Measurements from ENCODE around the gene SLC49A3.
"Not testable (repeated sequence)": the region's sequence is repeated elsewhere in the genome, so short reads cannot be mapped to it uniquely, and the experiment has no call there.

The SLC49A3 gene

DNA sequence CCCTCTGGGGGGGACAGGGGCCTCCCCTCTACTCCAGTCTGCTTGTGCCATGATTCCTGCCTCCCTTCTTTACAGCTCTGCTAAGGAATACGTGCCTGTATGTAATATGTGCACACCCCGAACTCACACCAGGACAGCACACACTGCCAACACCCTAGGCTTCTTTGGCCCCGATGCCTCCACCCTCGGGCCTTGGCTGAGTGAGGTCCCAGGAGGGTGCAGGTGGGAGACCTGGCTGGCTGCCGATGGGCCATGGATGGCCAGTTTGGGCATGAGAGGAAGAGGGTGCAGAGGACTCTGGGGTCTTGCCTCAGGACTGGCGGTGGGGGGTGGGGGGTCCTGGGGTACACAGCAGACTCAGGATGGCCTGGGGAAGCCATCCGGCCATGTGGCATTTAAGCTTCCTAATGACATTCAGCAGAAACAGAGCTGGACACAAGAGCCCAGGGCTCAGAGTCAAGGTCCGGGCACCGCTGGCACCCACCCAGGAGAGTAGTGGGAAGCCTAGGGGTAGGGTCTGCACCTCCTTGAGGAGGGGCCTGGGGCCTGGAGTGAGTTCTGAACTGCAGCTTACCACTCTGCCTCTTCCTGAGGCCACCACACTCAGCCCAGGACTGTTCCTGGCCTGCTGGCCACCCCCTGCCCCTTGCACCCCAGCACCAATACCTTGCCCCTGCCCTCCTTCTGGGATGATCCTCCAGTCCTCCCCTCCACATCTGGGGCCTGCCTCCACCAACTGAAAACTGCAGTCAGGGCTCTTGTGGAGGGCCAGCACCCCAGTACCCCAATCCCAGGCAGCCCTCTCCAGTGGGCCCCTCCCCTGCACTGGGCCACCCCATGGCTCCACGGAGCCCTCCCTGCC, 14.6 kb upstream of the SLC49A3 start:
- Histone ChIP-seq H3K9me3 (ENCODE audit: control insufficient read depth, low read length) (no peaks in the 10 kb centered on the region), H3K79me2 (peaks cover 13% of the 10 kb centered on the region), H2AFZ (no peak overlapping the region), H3K4me3 (ENCODE audit: low read depth, low read length) (no peak overlapping the region), H3K27ac (no peak overlapping the region), H3K4me1 (no peaks in the 10 kb centered on the region), H3K4me2 (ENCODE audit: low read length) (no peak overlapping the region), H3K27me3 (ENCODE audit: control insufficient read depth, insufficient read depth, low read length) (no peaks in the 10 kb centered on the region), H3K36me3 (ENCODE audit: control insufficient read depth, insufficient read depth, low read length) (no peaks in the 10 kb centered on the region), H3K9ac (no peak overlapping the region)
- TF ChIP-seq, protein P1, sequence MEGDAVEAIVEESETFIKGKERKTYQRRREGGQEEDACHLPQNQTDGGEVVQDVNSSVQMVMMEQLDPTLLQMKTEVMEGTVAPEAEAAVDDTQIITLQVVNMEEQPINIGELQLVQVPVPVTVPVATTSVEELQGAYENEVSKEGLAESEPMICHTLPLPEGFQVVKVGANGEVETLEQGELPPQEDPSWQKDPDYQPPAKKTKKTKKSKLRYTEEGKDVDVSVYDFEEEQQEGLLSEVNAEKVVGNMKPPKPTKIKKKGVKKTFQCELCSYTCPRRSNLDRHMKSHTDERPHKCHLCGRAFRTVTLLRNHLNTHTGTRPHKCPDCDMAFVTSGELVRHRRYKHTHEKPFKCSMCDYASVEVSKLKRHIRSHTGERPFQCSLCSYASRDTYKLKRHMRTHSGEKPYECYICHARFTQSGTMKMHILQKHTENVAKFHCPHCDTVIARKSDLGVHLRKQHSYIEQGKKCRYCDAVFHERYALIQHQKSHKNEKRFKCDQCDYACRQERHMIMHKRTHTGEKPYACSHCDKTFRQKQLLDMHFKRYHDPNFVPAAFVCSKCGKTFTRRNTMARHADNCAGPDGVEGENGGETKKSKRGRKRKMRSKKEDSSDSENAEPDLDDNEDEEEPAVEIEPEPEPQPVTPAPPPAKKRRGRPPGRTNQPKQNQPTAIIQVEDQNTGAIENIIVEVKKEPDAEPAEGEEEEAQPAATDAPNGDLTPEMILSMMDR (IDR thresholded peaks at IDR 0.05), result no peak

DNA sequence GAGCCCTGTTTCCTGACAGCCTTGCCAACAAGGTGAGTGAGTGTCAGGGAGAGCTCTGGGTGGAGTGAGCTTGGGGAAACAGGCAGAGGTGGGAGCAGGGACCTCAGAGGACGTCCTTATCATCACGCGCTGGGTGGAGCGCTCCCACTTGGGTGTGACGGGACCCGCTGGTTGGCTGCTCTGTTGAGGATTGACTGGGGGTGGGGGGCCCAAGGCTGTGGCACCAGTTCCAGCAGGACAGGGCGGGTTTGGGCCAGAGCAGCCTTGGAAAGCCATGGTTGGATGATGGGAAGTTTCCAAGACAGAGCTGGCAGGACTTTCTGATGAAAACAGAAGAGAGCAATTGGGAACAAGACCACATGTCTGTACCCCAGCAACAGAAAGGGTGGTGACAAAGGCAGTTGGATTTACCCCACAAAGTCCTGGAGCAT, 13.7 kb upstream of the SLC49A3 start:
- H3K27me3 ChIP-seq (ENCODE audit: control insufficient read depth, insufficient read depth, low read length), result no peaks in the 10 kb centered on the region
- no peak overlapping the region for H3K27ac ChIP-seq
- peaks cover 8% of the 10 kb centered on the region for H3K79me2 ChIP-seq
- H3K4me3 ChIP-seq (ENCODE audit: low read depth, low read length), result no peak overlapping the region
- TF ChIP-seq, protein P1 (IDR thresholded peaks at IDR 0.05), result no peak
- H3K9me3 ChIP-seq (ENCODE audit: control insufficient read depth, low read length), result no peaks in the 10 kb centered on the region
- no peaks in the 10 kb centered on the region for H3K4me1 ChIP-seq
- H3K36me3 ChIP-seq (ENCODE audit: control insufficient read depth, insufficient read depth, low read length), result no peaks in the 10 kb centered on the region
- H3K9ac ChIP-seq, result no peak overlapping the region
- no peak overlapping the region for H2AFZ ChIP-seq
- no peak overlapping the region for H3K4me2 ChIP-seq (ENCODE audit: low read length)

DNA sequence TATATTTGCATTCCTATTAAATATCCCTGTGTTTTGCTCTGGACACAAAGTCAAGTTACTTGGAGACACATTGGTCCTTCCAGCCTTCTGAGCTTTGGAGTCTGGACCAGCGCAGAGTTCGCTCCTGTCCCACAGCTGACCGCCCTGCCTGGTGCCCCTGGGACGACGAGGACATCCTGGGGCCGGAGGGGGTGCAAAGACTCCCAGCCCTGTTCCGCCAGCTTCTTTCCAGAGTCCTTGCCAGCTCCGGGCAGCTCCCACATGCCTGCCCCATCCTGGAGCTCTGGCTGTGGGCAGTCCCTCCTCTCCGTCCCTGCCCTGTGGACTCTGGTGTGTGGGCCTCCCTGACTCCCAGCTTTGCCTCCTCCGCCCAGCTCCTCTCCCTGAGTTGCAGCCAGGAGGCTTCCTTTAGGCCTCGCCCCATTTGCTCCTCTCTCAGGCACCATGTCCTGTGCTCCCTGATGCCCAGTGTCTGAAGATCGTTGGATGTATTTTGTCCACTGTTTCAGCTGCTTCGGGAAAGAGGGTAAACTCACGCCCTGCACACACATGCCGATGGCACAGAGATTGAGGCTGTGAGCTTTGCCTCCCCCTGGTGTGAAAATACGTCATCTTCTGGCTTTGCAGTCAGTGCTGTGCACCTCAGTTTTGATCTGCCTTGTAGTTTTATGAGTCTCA, 11.8 kb upstream of the SLC49A3 start:
- Histone ChIP-seq H3K27me3 (ENCODE audit: control insufficient read depth, insufficient read depth, low read length) (no peaks in the 10 kb centered on the region), H3K36me3 (ENCODE audit: control insufficient read depth, insufficient read depth, low read length) (no peaks in the 10 kb centered on the region), H2AFZ (no peak overlapping the region), H3K4me2 (ENCODE audit: low read length) (no peak overlapping the region), H3K79me2 (no peaks in the 10 kb centered on the region), H3K9ac (no peak overlapping the region), H3K4me1 (no peaks in the 10 kb centered on the region), H3K9me3 (ENCODE audit: control insufficient read depth, low read length) (no peaks in the 10 kb centered on the region), H3K27ac (no peak overlapping the region), H3K4me3 (ENCODE audit: low read depth, low read length) (no peak overlapping the region)
- TF ChIP-seq, protein P1 (IDR thresholded peaks at IDR 0.05), result no peak

DNA sequence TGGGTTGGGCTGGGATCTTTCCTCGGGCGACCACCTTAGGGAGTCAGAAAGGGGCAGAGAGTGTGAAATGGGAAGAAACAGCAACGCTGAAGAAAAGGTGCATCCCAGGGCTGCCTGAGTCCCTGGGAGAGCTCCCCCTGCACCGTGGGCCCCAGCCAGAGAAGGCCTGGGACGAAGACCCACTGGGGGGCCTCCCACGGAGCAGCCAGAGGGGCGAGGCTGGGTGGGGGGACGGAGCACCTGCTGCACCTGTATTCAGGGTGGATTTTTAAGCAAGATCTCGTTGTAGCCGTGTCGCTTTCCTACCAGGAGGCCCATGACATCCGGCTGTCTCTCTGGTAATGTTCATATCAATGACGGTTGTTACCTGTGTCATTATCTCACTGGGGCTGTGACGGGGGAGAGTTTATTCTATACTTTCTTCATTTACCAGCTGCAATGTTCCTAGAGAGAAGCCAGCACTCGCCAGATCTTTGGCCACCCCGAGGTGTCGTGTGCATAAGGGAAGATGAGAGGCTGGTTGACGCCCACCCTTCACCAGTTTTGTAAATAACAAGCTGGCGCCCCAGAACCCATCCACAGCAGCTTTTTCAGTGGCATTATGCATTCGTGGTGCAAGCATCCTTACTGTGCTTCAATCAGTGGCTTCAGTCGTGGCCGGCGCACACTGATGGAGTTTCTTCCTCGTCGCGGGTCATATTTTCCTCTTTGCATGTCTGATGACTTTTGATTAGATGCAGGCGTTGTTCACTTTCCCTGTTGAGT, 11.0 kb upstream of the SLC49A3 start:
- no peak overlapping the region for H3K27ac ChIP-seq

DNA sequence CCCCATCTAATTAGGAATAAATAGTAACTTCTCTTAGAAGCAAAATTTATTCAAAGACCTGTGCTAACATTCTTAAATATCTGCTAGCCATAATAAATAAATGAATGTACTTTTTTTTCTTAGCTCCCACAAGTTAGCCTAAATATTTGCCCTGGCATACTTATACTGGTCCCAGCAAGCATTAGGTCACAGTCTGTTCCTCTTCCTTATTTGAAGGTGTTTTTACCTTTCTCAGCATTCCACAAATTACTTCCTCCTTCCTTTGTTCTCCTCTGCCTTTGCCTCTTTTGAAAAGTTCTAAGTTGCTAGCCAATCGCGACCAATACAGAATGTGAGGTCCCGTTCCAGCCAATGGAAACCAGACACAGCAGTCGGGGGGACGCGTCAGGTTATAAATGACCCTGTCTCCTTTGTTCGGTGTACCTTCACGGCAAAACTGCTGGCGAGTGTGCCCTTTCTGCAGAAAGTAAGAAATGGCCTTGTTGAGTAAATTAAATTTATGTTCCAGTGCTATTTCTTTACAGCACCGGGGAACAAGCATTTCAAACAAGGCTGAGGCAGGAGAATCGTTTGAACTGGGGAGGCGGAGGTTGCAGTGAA, 5.5 kb upstream of the SLC49A3 start:
- H3K9ac ChIP-seq; H2AFZ ChIP-seq; H3K4me1 ChIP-seq; H3K79me2 ChIP-seq; H3K4me3 ChIP-seq (ENCODE audit: low read depth, low read length); H3K27ac ChIP-seq; H3K4me2 ChIP-seq (ENCODE audit: low read length); H3K36me3 ChIP-seq (ENCODE audit: control insufficient read depth, insufficient read depth, low read length); H3K9me3 ChIP-seq (ENCODE audit: control insufficient read depth, low read length); H3K27me3 ChIP-seq (ENCODE audit: control insufficient read depth, insufficient read depth, low read length): not testable (repeated sequence)

More for the DNA sequence above, 11.0 kb upstream of the SLC49A3 start:
- H3K9me3 ChIP-seq (ENCODE audit: control insufficient read depth, low read length), result no peaks in the 10 kb centered on the region
- TF ChIP-seq, protein P1 (IDR thresholded peaks at IDR 0.05), result no peak
- H3K79me2 ChIP-seq, result no peaks in the 10 kb centered on the region
- H3K4me1 ChIP-seq, result no peaks in the 10 kb centered on the region
- H3K4me3 ChIP-seq (ENCODE audit: low read depth, low read length), result no peak overlapping the region
- H3K27me3 ChIP-seq (ENCODE audit: control insufficient read depth, insufficient read depth, low read length), result no peaks in the 10 kb centered on the region
- H3K36me3 ChIP-seq (ENCODE audit: control insufficient read depth, insufficient read depth, low read length), result no peaks in the 10 kb centered on the region
- H3K9ac ChIP-seq, result no peak overlapping the region
- H2AFZ ChIP-seq, result no peak overlapping the region
- H3K4me2 ChIP-seq (ENCODE audit: low read length), result no peak overlapping the region
